Esophagus squamous epithelium (tissue), 4 donors: Measurements from ENCODE around the gene POLR1B.

Experiments
- POLR2A ChIP-seq, 4 donors: fragments of 450-650 bp; IDR thresholded peaks; one replicate each; pipeline ENCODE4 v1.6.1; 2017; ENCODE audit warnings: antibody characterized with exemption in 4 of 4, mild to moderate bottlenecking in 4 of 4, moderate library complexity in 3 of 4
- TF ChIP-seq, protein P1 (sequence below), 6 experiments: fragments of 450-650 bp in 4 of 6; fragments of 200-600 bp in 2 of 6; sonication (generic) in 2 of 6; IDR thresholded peaks; one replicate each; pipeline ENCODE4 v1.5.1; 2016 to 2019; ENCODE audit warnings: antibody characterized with exemption in 6 of 6, mild to moderate bottlenecking in 4 of 6, moderate library complexity in 4 of 6

DNA sequence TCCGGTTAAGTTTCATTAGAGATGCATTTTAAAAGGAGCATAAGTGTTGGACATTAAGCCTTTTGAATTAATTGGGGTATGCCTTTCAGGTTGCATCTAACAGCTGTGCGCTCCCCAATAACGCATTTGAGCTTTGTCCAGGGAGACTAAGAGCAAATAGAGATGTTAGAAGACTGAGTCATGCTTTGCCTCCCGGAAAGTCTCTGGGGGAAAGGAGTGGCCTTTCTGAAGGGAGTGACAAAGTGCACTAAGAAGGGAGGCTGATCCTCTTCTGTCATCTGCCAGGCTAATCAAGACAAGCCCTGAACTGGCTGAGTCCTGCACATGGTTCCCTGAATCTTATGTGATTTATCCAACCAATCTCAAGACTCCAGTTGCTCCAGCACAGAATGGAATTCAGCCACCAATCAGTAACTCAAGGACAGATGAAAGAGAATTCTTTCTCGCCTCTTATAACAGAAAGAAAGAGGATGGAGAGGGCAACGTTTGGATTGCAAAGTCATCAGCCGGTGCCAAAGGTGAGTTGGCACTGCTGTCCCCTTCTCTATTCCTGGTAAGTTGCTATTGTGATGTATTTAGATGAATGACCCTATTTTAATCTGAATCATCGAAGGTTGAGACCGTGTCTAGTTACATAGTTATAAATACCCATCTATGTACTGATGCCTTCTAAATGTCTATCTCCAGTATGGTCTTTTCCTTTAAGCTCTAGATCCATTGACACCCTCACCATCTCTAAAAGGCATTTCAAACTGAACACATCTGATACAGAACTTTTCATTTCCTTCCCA, 48.2 kb upstream of the POLR1B start:
- TF ChIP-seq POLR2A (IDR thresholded peaks at IDR 0.05) = no peak
- TF ChIP-seq, protein P1, sequence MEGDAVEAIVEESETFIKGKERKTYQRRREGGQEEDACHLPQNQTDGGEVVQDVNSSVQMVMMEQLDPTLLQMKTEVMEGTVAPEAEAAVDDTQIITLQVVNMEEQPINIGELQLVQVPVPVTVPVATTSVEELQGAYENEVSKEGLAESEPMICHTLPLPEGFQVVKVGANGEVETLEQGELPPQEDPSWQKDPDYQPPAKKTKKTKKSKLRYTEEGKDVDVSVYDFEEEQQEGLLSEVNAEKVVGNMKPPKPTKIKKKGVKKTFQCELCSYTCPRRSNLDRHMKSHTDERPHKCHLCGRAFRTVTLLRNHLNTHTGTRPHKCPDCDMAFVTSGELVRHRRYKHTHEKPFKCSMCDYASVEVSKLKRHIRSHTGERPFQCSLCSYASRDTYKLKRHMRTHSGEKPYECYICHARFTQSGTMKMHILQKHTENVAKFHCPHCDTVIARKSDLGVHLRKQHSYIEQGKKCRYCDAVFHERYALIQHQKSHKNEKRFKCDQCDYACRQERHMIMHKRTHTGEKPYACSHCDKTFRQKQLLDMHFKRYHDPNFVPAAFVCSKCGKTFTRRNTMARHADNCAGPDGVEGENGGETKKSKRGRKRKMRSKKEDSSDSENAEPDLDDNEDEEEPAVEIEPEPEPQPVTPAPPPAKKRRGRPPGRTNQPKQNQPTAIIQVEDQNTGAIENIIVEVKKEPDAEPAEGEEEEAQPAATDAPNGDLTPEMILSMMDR (IDR thresholded peaks at IDR 0.05) = no peak
